GM21360 (cell line): ENCODE data around the gene PIP5K1B.

Experiments
- ATAC-seq: cut with Tn5 transposase; IDR thresholded peaks from one replicate; pipeline ENCODE4 v1.9.1; 2021; ENCODE audit warnings: mild to moderate bottlenecking, moderate library complexity; ENCODE audit not compliant: unreplicated experiment

The PIP5K1B gene

GRCh38 chr9:68706363-68707201 is 1.5 kb downstream of the PIP5K1B start:
- ATAC-seq: peak; percentile 42

GRCh38 chr9:68707801-68708488 is 2.9 kb downstream of the PIP5K1B start:
- ATAC-seq: no peak

GRCh38 chr9:68708513-68708912 is 3.5 kb downstream of the PIP5K1B start:
- ATAC-seq: no peak

- ATAC-seq: no peak
Observed at GRCh38 chr9:68709291-68710110, 4.5 kb downstream of the PIP5K1B start.

- ATAC-seq: no peak
Observed at GRCh38 chr9:68710111-68710471, 5.1 kb downstream of the PIP5K1B start.

- no peak for ATAC-seq
Observed at GRCh38 chr9:68711281-68711680, 6.2 kb downstream of the PIP5K1B start.

- ATAC-seq: no peak
Observed at GRCh38 chr9:68711932-68712331, 6.9 kb downstream of the PIP5K1B start.

GRCh38 chr9:68714416-68715180 is 9.6 kb downstream of the PIP5K1B start:
- ATAC-seq: no peak

- no peak for ATAC-seq
Observed at GRCh38 chr9:68715181-68715456, 10.1 kb downstream of the PIP5K1B start.

- ATAC-seq: no peak
Observed at GRCh38 chr9:68717552-68718443, 12.8 kb downstream of the PIP5K1B start.

- no peak for ATAC-seq
Observed at GRCh38 chr9:68719847-68720246, 14.8 kb downstream of the PIP5K1B start.

- no peak for ATAC-seq
Observed at GRCh38 chr9:68720656-68721313, 15.7 kb downstream of the PIP5K1B start.

GRCh38 chr9:68721666-68722330 is 16.8 kb downstream of the PIP5K1B start:
- ATAC-seq: no peak

GRCh38 chr9:68725070-68725469 is 20.0 kb downstream of the PIP5K1B start:
- ATAC-seq: no peak

- ATAC-seq: no peak
Observed at GRCh38 chr9:68726489-68726888, 21.4 kb downstream of the PIP5K1B start.

- no peak for ATAC-seq
Observed at GRCh38 chr9:68727636-68728035, 22.6 kb downstream of the PIP5K1B start.

- no peak for ATAC-seq
Observed at GRCh38 chr9:68728731-68729130, 23.7 kb downstream of the PIP5K1B start.

GRCh38 chr9:68730570-68731235 is 25.7 kb downstream of the PIP5K1B start:
- ATAC-seq: no peak
